Aorta (tissue), 5 donors: Measurements from ENCODE around the gene MMADHC. TPM values are rescaled to one million over a fixed set of nuclear protein-coding genes. Genes with fewer than 3 reads are reported as not detected.

Experiments used
- ATAC-seq: fragments of 200-7000 bp; cut with Tn5 transposase; one replicate; pipeline ENCODE4 v1.9.1; 2022; ENCODE audit warnings: moderate library complexity; ENCODE audit not compliant: low FRiP score
- DNase-seq, 2 donors: peaks; one replicate each; pipeline ENCODE4 v3.0.0-alpha.2; 2020
- H3K27ac ChIP-seq, 2 donors: one replicate each; pipeline ENCODE4 v1.5.1; 2013; ENCODE audit warnings: low read length in 2 of 2, mild to moderate bottlenecking in 2 of 2, moderate library complexity in 2 of 2, control low read depth in 1 of 2, inconsistent platforms in 1 of 2, low read depth in 1 of 2
- H3K27me3 ChIP-seq, 2 donors: one replicate each; pipeline ENCODE4 v1.6.1; 2013; ENCODE audit warnings: control low read depth in 1 of 2, low read length in 1 of 2, mild to moderate bottlenecking in 1 of 2, moderate library complexity in 1 of 2; ENCODE audit not compliant: insufficient read depth in 2 of 2, control insufficient read depth in 1 of 2
- H3K36me3 ChIP-seq, 2 donors: one replicate each; pipeline ENCODE4 v1.6.1; 2013; ENCODE audit warnings: control low read depth in 1 of 2, low read length in 1 of 2, mild to moderate bottlenecking in 1 of 2; ENCODE audit not compliant: insufficient read depth in 2 of 2, control insufficient read depth in 1 of 2
- H3K4me1 ChIP-seq, 2 donors: one replicate each; pipeline ENCODE4 v1.6.1; 2013; ENCODE audit warnings: low read length in 2 of 2, control low read depth in 1 of 2, mild to moderate bottlenecking in 1 of 2, moderate library complexity in 1 of 2; ENCODE audit not compliant: insufficient read depth in 2 of 2, control insufficient read depth in 1 of 2
- H3K4me3 ChIP-seq, 2 donors: one replicate each; pipeline ENCODE4 v1.5.1; 2013; ENCODE audit warnings: low read length in 2 of 2, control low read depth in 1 of 2, mild to moderate bottlenecking in 1 of 2
- H3K9me3 ChIP-seq: one replicate; pipeline ENCODE4 v1.6.1; 2013; ENCODE audit warnings: mild to moderate bottlenecking, low read length; ENCODE audit not compliant: control insufficient read depth
- WGBS, 2 donors: extraction: QIAGEN DNeasy Blood & Tissue Kit; methylation state at CpG; one replicate each; pipeline ENCODE4 v1.1.7; 2013; 5-methylcytosine and 5-hydroxymethylcytosine counted together
- intact Hi-C, 2 donors: fragments of 100-400 bp; cut with DNase I; formaldehyde crosslinking; loops; one replicate each; pipeline versions ENCODE4 v1.14.2 to v1.15.0; 2022
- polyA plus RNA-seq, 2 donors: library from polyadenylated mRNA; stranded (reverse); fragments of 200-250 nt; gene quantifications; one replicate each; pipeline ENCODE4 v1.2.3, GENCODE V29; 2013
- total RNA-seq, 2 donors: library from RNA; stranded (reverse); fragmentation: NEBNext Ultra II Directional; extraction: Animal tissue kit (Norgen Biotek cat#: 25700); gene quantifications; one replicate each; pipeline ENCODE4 v1.2.1, GENCODE V29; 2021
- donor health status: healthy with polysubstance abuse.
- donor health status: Bipolar disorder and iron deficiency.
- donor health status: DM: no; HTN: no; CAD: no.
- donor health status: DM: no; HTN: no; CAD: no.
- donor health status: DM: yes; HTN: yes; CAD: no.

The MMADHC gene
- total and polyA plus RNA-seq, 4 donors = 67.3 to 128 (median 85.4) TPM

GRCh38 chr2:149552226-149552625, 35.3 kb downstream of the MMADHC start:
- H3K4me1 ChIP-seq = peaks cover 0 to 2% of the 10 kb centered on the region in 2 donors
- H3K4me3 ChIP-seq = no peak overlapping the region
- no peak for ATAC-seq
- intact Hi-C loops = no loop called here
- DNase-seq = no peak
- WGBS, 2 donors = 96 to 99% methylated on average over 4 of the region's 4 CpGs
- no peak overlapping the region for H3K27ac ChIP-seq
- H3K9me3 ChIP-seq = no peaks in the 10 kb centered on the region
- H3K27me3 ChIP-seq = no peaks in the 10 kb centered on the region
- no peaks in the 10 kb centered on the region for H3K36me3 ChIP-seq

- no peaks in the 10 kb centered on the region for H3K4me1 ChIP-seq
- no peaks in the 10 kb centered on the region for H3K27me3 ChIP-seq
- intact Hi-C loops = no loop called here
- no peak for DNase-seq
- no peak overlapping the region for H3K27ac ChIP-seq
- H3K4me3 ChIP-seq = no peak overlapping the region
- ATAC-seq = no peak
- H3K9me3 ChIP-seq = no peaks in the 10 kb centered on the region
- 89 to 93% methylated on average over 1 of the region's 1 CpG for WGBS, 2 donors
- H3K36me3 ChIP-seq = no peaks in the 10 kb centered on the region
Observed at GRCh38 chr2:149544692-149545091, 42.9 kb downstream of the MMADHC start.

GRCh38 chr2:149543845-149544244, 43.7 kb downstream of the MMADHC start:
- Histone ChIP-seq H3K4me1 (no peaks in the 10 kb centered on the region), H3K36me3 (no peaks in the 10 kb centered on the region), H3K9me3 (no peaks in the 10 kb centered on the region), H3K4me3 (no peak overlapping the region), H3K27ac (no peak overlapping the region), H3K27me3 (no peaks in the 10 kb centered on the region)
- no peak for ATAC-seq
- WGBS, 2 donors = 91 to 92% methylated on average over 1 of the region's 1 CpG
- intact Hi-C loops = no loop called here
- no peak for DNase-seq

GRCh38 chr2:149540138-149540537, 47.4 kb downstream of the MMADHC start:
- Histone ChIP-seq H3K27me3 (no peaks in the 10 kb centered on the region), H3K4me3 (no peak overlapping the region), H3K4me1 (no peaks in the 10 kb centered on the region), H3K9me3 (no peaks in the 10 kb centered on the region), H3K27ac (no peak overlapping the region), H3K36me3 (no peaks in the 10 kb centered on the region)
- no peak for ATAC-seq
- intact Hi-C loops = no loop called here
- 84% methylated on average over 5 of the region's 5 CpGs for WGBS, 2 donors
- DNase-seq = no peak

GRCh38 chr2:149538138-149538833, 49.3 kb downstream of the MMADHC start:
- intact Hi-C loops = loop anchor here in 1 of 2 donors (10.0 kb wide), 1 partner anchor 493 kb away; no protein-coding TSS in a partner anchor
- peaks cover 1% of the 10 kb centered on the region for H3K9me3 ChIP-seq
- 71 to 81% methylated on average over 8 of the region's 8 CpGs for WGBS, 2 donors
- no peak for DNase-seq
- no peaks in the 10 kb centered on the region for H3K4me1 ChIP-seq
- H3K36me3 ChIP-seq = no peaks in the 10 kb centered on the region
- ATAC-seq = no peak
- H3K27ac ChIP-seq = no peak overlapping the region
- no peak overlapping the region for H3K4me3 ChIP-seq
- no peaks in the 10 kb centered on the region for H3K27me3 ChIP-seq

GRCh38 chr2:149537092-149537726, 50.4 kb downstream of the MMADHC start:
- Histone ChIP-seq H3K4me1 (no peaks in the 10 kb centered on the region), H3K27me3 (no peaks in the 10 kb centered on the region), H3K27ac (no peak overlapping the region), H3K4me3 (no peak overlapping the region), H3K36me3 (no peaks in the 10 kb centered on the region), H3K9me3 (peaks cover 1% of the 10 kb centered on the region)
- ATAC-seq = no peak
- WGBS, 2 donors = 0 to 43% methylated on average over 1 of the region's 1 CpG
- no peak for DNase-seq
- intact Hi-C loops = loop anchor here in 1 of 2 donors (10.0 kb wide), 1 partner anchor 492 kb away; no protein-coding TSS in a partner anchor

- H3K4me1 ChIP-seq = no peaks in the 10 kb centered on the region
- no peak for DNase-seq
- H3K36me3 ChIP-seq = no peaks in the 10 kb centered on the region
- no peak overlapping the region for H3K4me3 ChIP-seq
- peaks cover 1% of the 10 kb centered on the region for H3K9me3 ChIP-seq
- no peaks in the 10 kb centered on the region for H3K27me3 ChIP-seq
- no peak for ATAC-seq
- intact Hi-C loops = loop anchor here in 1 of 2 donors (10.0 kb wide), 1 partner anchor 492 kb away; no protein-coding TSS in a partner anchor
- H3K27ac ChIP-seq = no peak overlapping the region
Observed at GRCh38 chr2:149536649-149537048, 50.9 kb downstream of the MMADHC start.

- Histone ChIP-seq H3K27ac (no peak overlapping the region), H3K4me1 (no peaks in the 10 kb centered on the region), H3K27me3 (no peaks in the 10 kb centered on the region), H3K4me3 (no peak overlapping the region), H3K9me3 (peaks cover 1% of the 10 kb centered on the region), H3K36me3 (no peaks in the 10 kb centered on the region)
- WGBS, 2 donors = 72 to 73% methylated on average over 7 of the region's 7 CpGs
- DNase-seq (no peak), ATAC-seq (no peak)
- intact Hi-C loops = loop anchor here in 1 of 2 donors (10.0 kb wide), 1 partner anchor 490 kb away; no protein-coding TSS in a partner anchor
Observed at GRCh38 chr2:149534674-149535073, 52.9 kb downstream of the MMADHC start.

- DNase-seq (no peak), ATAC-seq (no peak)
- intact Hi-C loops = no loop called here
- 51 to 58% methylated on average over 3 of the region's 3 CpGs for WGBS, 2 donors
- H3K4me3 ChIP-seq = no peak overlapping the region
- no peak overlapping the region for H3K27ac ChIP-seq
- H3K36me3 ChIP-seq = no peaks in the 10 kb centered on the region
- H3K27me3 ChIP-seq = no peaks in the 10 kb centered on the region
- H3K9me3 ChIP-seq = peaks cover 1% of the 10 kb centered on the region
- no peaks in the 10 kb centered on the region for H3K4me1 ChIP-seq
Observed at GRCh38 chr2:149528983-149529382, 58.6 kb downstream of the MMADHC start.
